Embryonic facial prominence (tissue), 1 donor: ENCODE measurements around the gene LMO3.

Source experiments
- DNase-seq: peaks from one replicate; pipeline ENCODE4 v3.0.0-alpha.2; 2016; ENCODE audit errors: extremely low spot score

LMO3 gene

GRCh38 chr12:16600525-16600924 is 5.4 kb downstream of the LMO3 start:
- no peak for DNase-seq

DNA sequence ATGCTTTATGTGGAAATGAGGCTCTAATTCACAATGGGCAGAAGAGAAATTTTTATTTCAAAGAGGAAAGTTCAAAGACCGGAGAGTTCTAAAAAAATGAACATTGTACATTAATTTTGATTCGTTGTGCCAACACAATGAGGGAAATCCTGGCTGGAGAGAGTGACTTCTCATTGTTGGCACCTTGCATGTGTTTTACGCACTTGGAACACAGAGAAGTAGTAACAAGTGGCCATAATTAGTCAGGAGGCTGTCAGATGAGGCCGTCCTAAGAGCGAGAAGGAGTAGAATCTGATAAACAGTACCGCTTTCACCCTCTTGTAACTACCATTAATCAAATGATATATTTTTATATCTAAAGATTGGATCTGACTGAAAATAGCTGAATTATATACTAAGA is 6.9 kb downstream of the LMO3 start:
- no peak for DNase-seq

DNA sequence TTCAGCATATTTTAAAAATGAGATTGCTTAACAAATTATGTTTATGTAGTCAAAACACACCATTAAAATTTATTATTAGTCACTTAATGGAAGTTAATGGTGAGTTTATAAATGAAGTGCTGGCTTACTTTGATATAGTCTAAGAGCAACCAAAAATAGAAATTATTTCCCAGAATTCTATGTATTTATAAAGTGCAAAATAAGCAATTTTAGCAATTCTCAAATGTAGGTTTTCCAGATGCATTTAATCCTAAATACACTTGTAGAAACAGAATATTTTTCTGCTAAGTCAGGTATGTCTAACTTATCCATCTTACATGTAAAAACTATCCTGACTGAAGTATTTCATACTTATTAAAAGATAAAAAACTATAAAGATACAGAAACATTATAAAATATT is 11.2 kb downstream of the LMO3 start:
- DNase-seq, result no peak

- DNase-seq, result no peak
Measured at GRCh38 chr12:16593546-16593945, 12.4 kb downstream of the LMO3 start.

- no peak for DNase-seq
Measured at GRCh38 chr12:16590645-16591044, 15.3 kb downstream of the LMO3 start.

- no peak for DNase-seq
Measured at GRCh38 chr12:16588812-16589211, 17.1 kb downstream of the LMO3 start.

GRCh38 chr12:16587514-16587913 is 18.4 kb downstream of the LMO3 start:
- no peak for DNase-seq

- no peak for DNase-seq
Measured at GRCh38 chr12:16587110-16587453, 18.9 kb downstream of the LMO3 start.

GRCh38 chr12:16586350-16587109 is 19.4 kb downstream of the LMO3 start:
- DNase-seq, result no peak

DNA sequence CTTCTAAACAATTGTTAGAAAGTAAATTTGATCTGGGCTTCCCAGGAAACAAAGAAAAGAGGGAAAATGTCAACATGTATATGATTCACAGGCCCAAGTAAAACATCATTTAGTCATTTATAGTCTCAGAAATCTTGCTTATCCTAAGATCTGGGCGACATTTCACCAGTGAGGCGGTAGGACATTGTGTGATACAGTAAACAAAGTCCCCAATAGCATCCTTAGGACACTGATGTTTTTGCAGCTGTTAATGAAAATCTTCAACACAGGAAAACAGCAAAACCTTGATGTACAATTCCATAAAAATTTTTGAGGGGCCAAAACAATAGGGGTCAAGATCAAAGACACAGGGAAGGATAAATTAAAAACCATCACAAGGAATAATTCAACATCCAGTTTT is 20.2 kb downstream of the LMO3 start:
- no peak for DNase-seq

- no peak for DNase-seq
Measured at GRCh38 chr12:16583969-16584745, 21.8 kb downstream of the LMO3 start.

GRCh38 chr12:16581416-16581815 is 24.5 kb downstream of the LMO3 start:
- no peak for DNase-seq

GRCh38 chr12:16579041-16579440 is 26.9 kb downstream of the LMO3 start:
- DNase-seq, result no peak

DNA sequence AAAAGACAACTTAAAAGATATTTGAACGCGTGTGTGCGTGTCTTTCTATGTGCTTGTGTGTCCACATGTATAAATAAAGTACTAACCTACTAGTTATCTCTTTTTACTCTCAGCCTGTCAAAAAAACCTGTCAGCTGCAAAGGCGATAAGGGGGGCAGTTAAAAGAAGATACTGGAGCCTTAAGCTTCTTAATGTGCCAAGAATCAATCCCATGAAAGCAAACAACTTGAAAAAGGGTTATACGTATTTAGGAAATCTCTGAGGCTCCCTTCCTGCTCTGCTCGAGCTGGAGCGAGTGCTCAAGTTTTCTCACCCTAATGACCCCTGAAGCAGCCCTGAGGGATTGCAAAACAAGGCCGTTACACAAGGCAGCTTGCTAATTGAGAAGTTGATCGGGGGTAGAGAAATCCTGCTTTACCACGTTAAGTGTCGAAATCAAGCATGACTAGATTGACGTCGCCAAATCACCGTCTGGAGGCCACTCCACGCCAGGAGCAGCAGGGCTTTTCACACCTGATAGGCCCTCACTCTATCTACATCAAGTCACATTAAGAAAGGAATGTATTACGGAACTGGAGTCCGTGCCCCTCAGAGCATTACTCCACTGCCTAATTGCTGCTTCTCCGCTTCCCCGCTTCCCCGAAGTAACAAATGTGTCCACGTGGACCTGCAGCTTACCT is 32.4 kb downstream of the LMO3 start:
- DNase-seq, result no peak

DNA sequence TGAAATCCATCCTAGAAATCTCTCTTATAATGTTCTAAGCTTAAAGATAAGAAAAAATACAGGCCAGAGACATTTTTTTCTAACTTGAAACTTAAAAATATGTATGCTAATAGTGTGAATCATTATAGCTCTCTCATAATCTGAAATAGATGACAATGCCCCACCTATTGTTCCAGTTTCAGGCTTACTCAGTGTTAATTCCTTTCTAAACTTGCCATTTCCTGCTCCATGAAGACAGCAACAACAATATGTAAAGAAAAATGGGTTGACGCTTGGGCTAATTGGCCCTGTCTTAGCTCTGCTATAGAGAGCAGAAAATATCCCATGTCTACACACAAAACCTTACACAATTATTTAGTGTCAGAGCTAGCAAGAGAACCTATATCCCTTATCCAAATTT is 37.1 kb downstream of the LMO3 start:
- DNase-seq, result no peak

- DNase-seq, result no peak
Measured at GRCh38 chr12:16564675-16565074, 41.3 kb downstream of the LMO3 start.

DNA sequence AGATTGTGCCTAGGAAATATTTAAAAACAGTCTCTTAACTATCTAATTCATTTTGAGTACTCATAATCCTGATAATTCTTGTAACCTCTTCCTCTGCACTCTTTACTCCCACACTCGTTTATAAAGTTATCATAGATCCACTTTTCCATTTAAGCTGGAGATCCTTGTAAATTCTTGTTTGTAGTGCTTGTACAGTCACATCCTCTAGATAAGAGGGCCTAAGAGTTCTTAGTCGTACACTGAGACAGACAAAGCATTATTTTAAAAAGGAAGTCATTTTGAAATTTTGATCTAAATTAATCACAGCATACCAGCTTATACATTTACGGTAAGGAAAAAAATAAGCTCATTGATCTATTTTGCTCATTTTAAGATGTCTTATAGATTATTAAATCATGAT is 42.5 kb downstream of the LMO3 start:
- no peak for DNase-seq

- no peak for DNase-seq
Measured at GRCh38 chr12:16562921-16563320, 43.0 kb downstream of the LMO3 start.

GRCh38 chr12:16562435-16562834 is 43.5 kb downstream of the LMO3 start:
- no peak for DNase-seq

DNA sequence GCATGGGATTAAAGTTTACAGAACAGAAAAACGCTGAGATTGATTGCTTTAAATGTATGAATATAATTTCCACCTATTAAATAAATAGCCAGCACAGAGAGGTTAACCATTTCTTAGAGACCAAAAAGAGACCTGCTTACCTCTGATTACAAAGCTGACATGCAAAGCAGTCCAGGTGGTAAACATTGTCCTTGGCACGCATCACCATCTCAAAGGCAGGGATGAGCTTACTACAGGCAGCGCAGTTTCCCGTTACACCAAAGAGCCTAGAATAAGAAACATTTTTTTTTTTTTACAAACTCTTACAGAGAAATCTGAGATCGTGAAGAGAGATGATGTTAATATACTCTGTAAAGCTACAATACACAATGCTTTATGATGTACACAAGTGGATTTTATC is 45.7 kb downstream of the LMO3 start:
- DNase-seq, result no peak

GRCh38 chr12:16555630-16556029 is 50.3 kb downstream of the LMO3 start:
- DNase-seq, result no peak

DNA sequence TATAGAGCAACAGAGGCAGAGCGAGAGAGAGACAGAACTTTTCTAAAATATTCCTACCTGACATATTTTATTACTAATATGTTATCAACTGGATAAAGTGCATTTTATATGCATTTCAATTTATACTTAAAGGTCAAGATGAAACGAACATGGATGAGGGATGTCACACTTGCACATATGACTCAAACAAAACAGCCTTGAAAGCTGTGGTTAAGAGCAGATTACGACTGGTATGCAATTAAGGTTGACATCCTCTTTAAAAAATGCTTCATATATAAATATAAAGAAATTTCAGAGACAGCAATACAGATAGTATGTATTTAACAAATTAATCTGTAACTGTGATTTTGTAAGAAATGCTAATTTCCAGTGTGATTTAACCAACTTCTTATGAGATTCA is 52.5 kb downstream of the LMO3 start:
- DNase-seq, result no peak

DNA sequence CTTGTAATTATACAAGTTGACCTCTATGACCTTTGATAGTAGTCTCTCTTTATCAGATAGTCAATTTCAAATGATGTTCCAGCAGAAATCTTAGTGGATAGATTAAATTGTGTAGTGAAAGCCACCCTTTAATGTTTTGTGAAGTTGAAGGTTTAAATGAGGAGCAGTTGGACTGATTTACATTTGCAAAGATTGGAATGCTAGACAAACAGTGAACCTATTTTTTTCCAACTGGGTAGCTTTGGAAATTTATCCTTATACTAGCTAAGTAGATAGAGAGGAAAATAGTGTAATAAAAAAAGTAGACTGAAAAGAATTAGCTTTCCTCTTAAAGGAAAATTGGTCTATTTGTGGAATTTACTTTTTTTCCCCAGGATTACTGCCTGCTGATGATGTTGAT is 53.7 kb downstream of the LMO3 start:
- DNase-seq, result no peak
